Body of pancreas (tissue), 4 donors: Measurements from ENCODE around the gene ANAPC5. TPM values are rescaled to one million over a fixed set of nuclear protein-coding genes. Genes with fewer than 3 reads are reported as not detected.
A peak's percentile ranks its signal among the peaks of the same experiment; 100 is the strongest.
"Not testable (repeated sequence)": the region's sequence is repeated elsewhere in the genome, so short reads cannot be mapped to it uniquely, and the experiment has no call there.

Experiments
- ATAC-seq: fragments of 150-250 bp; one replicate; pipeline ENCODE4 v1.9.1; 2016
- DNase-seq, 4 donors: peaks; one replicate each; pipeline ENCODE4 v3.0.0-alpha.2; 2019
- H3K27ac ChIP-seq, 4 donors: fragments of 200-600 bp; sonication (generic); 1 replicate in 3 of 4; 2 replicates in 1 of 4; pipeline versions ENCODE4 v1.5.1 to v1.6.1; 2016 to 2019; ENCODE audit warnings: mild to moderate bottlenecking in 1 of 4, mixed read lengths in 1 of 4, moderate library complexity in 1 of 4
- H3K27me3 ChIP-seq, 2 donors: fragments of 200-600 bp; sonication (generic); one replicate each; pipeline ENCODE4 v1.6.0; 2016; ENCODE audit warnings: mild to moderate bottlenecking in 1 of 2
- H3K36me3 ChIP-seq, 2 donors: fragments of 200-600 bp; sonication (generic); replicated peaks in 1 of 2; 2 replicates each; pipeline ENCODE4 v1.5.1; 2016; ENCODE audit warnings: low read depth in 2 of 2; ENCODE audit not compliant: insufficient read depth in 1 of 2
- H3K4me1 ChIP-seq: fragments of 200-600 bp; sonication (generic); one replicate; pipeline ENCODE4 v1.6.0; 2016
- H3K4me3 ChIP-seq, 2 donors: fragments of 200-600 bp; sonication (generic); 1 replicate in 1 of 2; 2 replicates in 1 of 2; pipeline ENCODE4 v1.5.1; 2016 to 2019
- H3K9me3 ChIP-seq, 3 donors: fragments of 200-600 bp; sonication (generic); 1 replicate in 2 of 3; 2 replicates in 1 of 3; pipeline ENCODE4 v1.5.1; 2016
- CTCF ChIP-seq, 7 experiments: fragments of 450-650 bp in 4 of 7; fragments of 200-600 bp in 3 of 7; sonication (generic) in 3 of 7; IDR thresholded peaks; one replicate each; pipeline ENCODE4 v1.5.1; 2016 to 2019; ENCODE audit warnings: antibody characterized with exemption in 7 of 7
- POLR2A ChIP-seq, 3 donors: fragments of 450-650 bp; IDR thresholded peaks; one replicate each; pipeline ENCODE4 v1.6.1; 2016; ENCODE audit warnings: antibody characterized with exemption in 3 of 3, mild to moderate bottlenecking in 2 of 3
- WGBS, 2 donors: methylation state at CpG; one replicate each; pipeline ENCODE4 v1.1.5; 2017; 5-methylcytosine and 5-hydroxymethylcytosine counted together
- intact Hi-C: fragments of 100-400 bp; cut with DNase I; formaldehyde crosslinking; loops from one replicate; pipeline ENCODE4 v1.15.1; 2023
- total RNA-seq, 2 donors: library from RNA; depleted of rRNA; stranded (reverse); fragments of >200 nt; gene quantifications; one replicate each; pipeline ENCODE4 v1.1.0, GENCODE V29; 2016

ANAPC5 gene
- total RNA-seq, 2 donors from 2014 or later, result 111 to 135 TPM

GRCh38 chr12:121325922-121326396 lies 26.3 kb downstream of the ANAPC5 start:
- H3K4me3 ChIP-seq, result no peak overlapping the region
- peak overlapping the region in 1 of 4 donors; percentile 12 for H3K27ac ChIP-seq
- peaks cover 44% of the 10 kb centered on the region for H3K4me1 ChIP-seq
- 15 to 20% methylated on average over 4 to 5 of the region's 5 CpGs for WGBS, 2 donors
- ATAC-seq (peak; percentile 45), DNase-seq (peak; percentile 47 to 75 (median 62))
- no peak for TF ChIP-seq POLR2A (IDR thresholded peaks at IDR 0.05)
- no peak for TF ChIP-seq CTCF (IDR thresholded peaks at IDR 0.05)
- intact Hi-C loops, result no loop called here
- no peaks in the 10 kb centered on the region for H3K27me3 ChIP-seq
- no peaks in the 10 kb centered on the region for H3K9me3 ChIP-seq
- peaks cover 0 to 9% of the 10 kb centered on the region in 2 donors for H3K36me3 ChIP-seq

GRCh38 chr12:121323908-121324307 lies 28.3 kb downstream of the ANAPC5 start:
- DNase-seq (no peak), ATAC-seq (no peak)
- 87 to 91% methylated on average over 3 of the region's 3 CpGs for WGBS, 2 donors
- H3K4me1 ChIP-seq, result peaks cover 28% of the 10 kb centered on the region
- TF ChIP-seq POLR2A (IDR thresholded peaks at IDR 0.05) (no peak), CTCF (IDR thresholded peaks at IDR 0.05) (no peak)
- no peaks in the 10 kb centered on the region for H3K27me3 ChIP-seq
- intact Hi-C loops, result no loop called here
- no peak overlapping the region for H3K4me3 ChIP-seq
- peaks cover 0 to 12% of the 10 kb centered on the region in 2 donors for H3K36me3 ChIP-seq
- H3K9me3 ChIP-seq, result no peaks in the 10 kb centered on the region
- no peak overlapping the region for H3K27ac ChIP-seq

- H3K9me3 ChIP-seq, result no peaks in the 10 kb centered on the region
- H3K4me3 ChIP-seq, result no peak overlapping the region
- intact Hi-C loops, result no loop called here
- TF ChIP-seq POLR2A (IDR thresholded peaks at IDR 0.05), result no peak
- TF ChIP-seq CTCF (IDR thresholded peaks at IDR 0.05), result no peak
- H3K4me1 ChIP-seq, result no peaks in the 10 kb centered on the region
- DNase-seq (no peak), ATAC-seq (no peak)
- H3K36me3 ChIP-seq, result peaks cover 0 to 13% of the 10 kb centered on the region in 2 donors
- H3K27ac ChIP-seq, result no peak overlapping the region
- 91 to 94% methylated on average over 11 of the region's 11 CpGs for WGBS, 2 donors
- H3K27me3 ChIP-seq, result no peaks in the 10 kb centered on the region
Measured at GRCh38 chr12:121318121-121318520, 34.1 kb downstream of the ANAPC5 start.

- ATAC-seq, result no peak
- no peaks in the 10 kb centered on the region for H3K9me3 ChIP-seq
- 82 to 86% methylated on average over 3 of the region's 3 CpGs for WGBS, 2 donors
- H3K27ac ChIP-seq, result no peak overlapping the region
- DNase-seq, result no peak
- no peaks in the 10 kb centered on the region for H3K27me3 ChIP-seq
- H3K4me1 ChIP-seq, result no peaks in the 10 kb centered on the region
- no peak for TF ChIP-seq POLR2A (IDR thresholded peaks at IDR 0.05)
- no peak for TF ChIP-seq CTCF (IDR thresholded peaks at IDR 0.05)
- peaks cover 0 to 10% of the 10 kb centered on the region in 2 donors for H3K36me3 ChIP-seq
- intact Hi-C loops, result no loop called here
- H3K4me3 ChIP-seq, result no peak overlapping the region
Measured at GRCh38 chr12:121314431-121314830, 37.8 kb downstream of the ANAPC5 start.

- H3K27ac ChIP-seq, H3K27me3 ChIP-seq, intact Hi-C loops, H3K4me1 ChIP-seq, H3K4me3 ChIP-seq, DNase-seq, ATAC-seq, H3K9me3 ChIP-seq: not testable (repeated sequence)
- H3K36me3 ChIP-seq, result peaks cover 8 to 13% of the 10 kb centered on the region in 2 donors
- WGBS, 2 donors, result 60 to 79% methylated on average over 1 of the region's 1 CpG
Measured at GRCh38 chr12:121310231-121310630, 42.0 kb downstream of the ANAPC5 start.

GRCh38 chr12:121307397-121307796 lies 44.8 kb downstream of the ANAPC5 start:
- DNase-seq, H3K27ac ChIP-seq, H3K4me1 ChIP-seq, H3K9me3 ChIP-seq, intact Hi-C loops, ATAC-seq, H3K27me3 ChIP-seq, H3K4me3 ChIP-seq: not testable (repeated sequence)
- H3K36me3 ChIP-seq, result peaks cover 8 to 13% of the 10 kb centered on the region in 2 donors
- 97% methylated on average over 8 of the region's 8 CpGs for WGBS, 2 donors
